ENCODE results near the gene USP1. TPM values are rescaled to one million over a fixed set of nuclear protein-coding genes. Genes with fewer than 3 reads are reported as not detected.

USP1 gene
- total RNA-seq, 1 donor from 2014 or later = 77.4 TPM

DNA sequence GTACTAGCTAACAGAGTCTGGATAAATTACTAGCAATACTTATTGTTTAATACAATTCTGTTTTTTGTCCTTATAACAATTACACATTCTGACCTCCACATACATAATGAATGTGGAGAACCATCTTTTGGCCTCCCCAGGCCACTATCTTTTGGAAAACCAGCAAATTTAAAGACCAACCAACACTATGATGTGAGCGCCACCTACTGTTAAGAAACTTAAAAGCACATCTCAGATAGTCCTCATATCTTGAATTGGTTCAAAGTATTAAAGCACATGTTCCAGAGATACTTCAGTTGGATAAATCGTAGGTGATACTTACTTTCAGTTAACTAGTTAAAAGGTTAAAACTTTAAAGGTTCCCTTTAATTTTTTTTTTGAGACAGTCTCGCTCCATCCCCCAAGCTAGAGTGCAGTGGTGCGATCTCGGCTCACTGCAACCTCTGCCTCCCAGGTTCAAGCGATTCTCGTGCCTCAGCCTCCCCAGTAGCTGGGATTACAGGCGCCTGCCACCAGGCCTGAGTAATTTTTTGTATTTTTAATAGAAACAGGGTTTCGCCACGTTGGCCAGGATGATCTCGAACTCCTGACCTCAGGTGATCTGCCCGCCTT lies 29.3 kb upstream of the USP1 start:
- Mint-ChIP-seq H3K36me3 (ENCODE audit: low read depth) (no peaks in the 10 kb centered on the region), H3K27ac (no peak overlapping the region), H3K27me3 (peaks cover 7% of the 10 kb centered on the region), H3K4me3 (no peak overlapping the region), H3K4me1 (no peaks in the 10 kb centered on the region), H3K9me3 (no peaks in the 10 kb centered on the region)
- intact Hi-C loops (cut with micrococcal nuclease) = loop anchor here (1.0 to 10.0 kb wide), 3 partner anchors 232 to 337 kb away; no protein-coding TSS in a partner anchor
- peak; percentile 73 for DNase-seq

- Mint-ChIP-seq H3K4me1 (no peaks in the 10 kb centered on the region), H3K4me3 (no peak overlapping the region), H3K27me3 (peaks cover 16% of the 10 kb centered on the region), H3K36me3 (ENCODE audit: low read depth) (no peaks in the 10 kb centered on the region), H3K9me3 (no peaks in the 10 kb centered on the region), H3K27ac (no peak overlapping the region)
- intact Hi-C loops (cut with micrococcal nuclease) = no loop called here
- DNase-seq = no peak
Observed at GRCh38 chr1:62415687-62416086, 21.2 kb upstream of the USP1 start.

DNA sequence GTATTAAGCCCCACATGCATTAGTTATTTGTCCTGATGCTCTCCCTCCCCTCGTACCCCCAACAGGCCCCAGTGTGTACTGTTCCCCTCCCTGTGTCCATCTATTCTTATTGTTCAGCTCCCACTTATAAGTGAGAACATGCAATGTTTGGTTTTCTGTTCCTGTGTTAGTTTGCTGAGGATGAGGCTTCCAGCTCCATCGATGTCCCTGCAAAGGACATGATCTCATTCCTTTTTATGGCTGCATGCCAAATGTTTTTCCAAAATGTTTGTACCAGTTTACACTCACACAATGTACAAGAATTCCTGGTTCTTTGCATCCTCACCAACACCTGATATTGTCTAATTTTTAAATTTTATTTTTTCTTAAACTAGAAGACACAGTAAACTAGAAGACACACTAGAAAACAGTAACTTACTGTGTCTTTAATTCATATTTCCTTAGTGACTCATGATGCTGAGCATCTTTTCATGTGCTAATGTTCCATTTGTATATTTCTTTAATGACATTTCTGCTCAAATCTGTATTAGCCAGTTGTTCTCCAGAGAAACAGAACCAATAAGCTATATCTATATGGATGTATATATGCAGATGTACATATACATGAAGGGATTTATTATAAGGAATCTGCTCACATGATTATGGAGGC lies 19.4 kb upstream of the USP1 start:
- H3K27me3 Mint-ChIP-seq = peaks cover 16% of the 10 kb centered on the region
- H3K4me3 Mint-ChIP-seq = no peak overlapping the region
- no peak for DNase-seq
- intact Hi-C loops (cut with micrococcal nuclease) = no loop called here
- no peaks in the 10 kb centered on the region for H3K4me1 Mint-ChIP-seq
- H3K27ac Mint-ChIP-seq = no peak overlapping the region
- H3K36me3 Mint-ChIP-seq (ENCODE audit: low read depth) = no peaks in the 10 kb centered on the region
- no peaks in the 10 kb centered on the region for H3K9me3 Mint-ChIP-seq

- H3K4me1 Mint-ChIP-seq = no peaks in the 10 kb centered on the region
- H3K27ac Mint-ChIP-seq = no peak overlapping the region
- DNase-seq = no peak
- no peaks in the 10 kb centered on the region for H3K36me3 Mint-ChIP-seq (ENCODE audit: low read depth)
- no peaks in the 10 kb centered on the region for H3K9me3 Mint-ChIP-seq
- H3K4me3 Mint-ChIP-seq = no peak overlapping the region
- H3K27me3 Mint-ChIP-seq = peaks cover 16% of the 10 kb centered on the region
- intact Hi-C loops (cut with micrococcal nuclease) = no loop called here
Observed at GRCh38 chr1:62420214-62420613, 16.6 kb upstream of the USP1 start.

DNA sequence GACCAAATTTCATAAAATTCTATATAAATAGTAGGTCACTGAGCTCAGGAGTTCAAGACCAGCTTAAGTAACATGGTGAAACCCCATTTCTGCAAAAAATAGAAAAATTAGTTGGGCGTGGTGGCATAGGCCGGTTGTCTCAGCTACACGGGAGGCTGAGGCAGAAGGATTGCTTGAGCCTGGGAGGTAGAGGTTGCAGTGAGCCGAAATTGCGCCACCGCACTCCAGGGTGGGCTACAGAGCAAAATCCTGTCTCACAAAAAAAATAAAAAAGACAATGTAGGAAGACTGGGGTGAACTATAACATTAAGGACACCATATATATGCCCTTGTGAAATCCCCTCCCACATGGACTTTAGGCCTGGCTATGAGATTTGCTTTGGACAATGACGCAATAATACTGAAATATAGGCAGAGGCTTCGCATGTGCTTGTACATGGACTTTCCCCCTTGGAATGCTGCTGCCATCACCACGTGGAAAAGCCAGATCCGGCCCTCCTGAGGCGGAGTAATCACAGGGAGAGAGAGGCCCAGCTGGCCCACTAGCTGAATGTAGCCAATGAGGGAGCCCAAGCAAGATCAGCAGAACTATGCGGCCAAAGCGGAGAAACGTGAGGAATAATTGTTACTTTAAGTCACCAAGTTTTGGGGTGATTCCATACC lies 13.1 kb upstream of the USP1 start:
- DNase-seq = no peak
- Mint-ChIP-seq H3K4me3 (no peak overlapping the region), H3K36me3 (ENCODE audit: low read depth) (no peaks in the 10 kb centered on the region), H3K27me3 (peaks cover 6% of the 10 kb centered on the region), H3K9me3 (no peaks in the 10 kb centered on the region), H3K27ac (no peak overlapping the region), H3K4me1 (no peaks in the 10 kb centered on the region)
- intact Hi-C loops (cut with micrococcal nuclease) = no loop called here

DNA sequence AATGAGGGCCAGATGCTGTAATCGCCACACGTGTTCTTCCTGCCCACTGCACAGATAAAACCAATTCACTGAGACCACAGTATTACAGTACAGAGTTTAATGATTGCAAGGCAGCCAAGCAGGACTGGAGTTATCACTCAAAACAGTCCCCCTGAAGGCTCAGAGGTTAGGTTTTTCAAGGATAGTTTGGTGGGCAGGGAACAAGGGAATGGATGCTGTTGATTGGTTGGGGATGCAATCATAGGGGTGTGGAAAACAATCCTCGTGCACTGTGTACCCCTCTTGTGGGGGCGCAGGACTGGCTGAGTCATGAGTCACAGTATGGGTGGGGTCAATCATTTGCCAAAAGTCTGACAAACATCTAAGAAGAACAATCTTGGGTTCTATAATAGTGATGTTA lies 12.4 kb upstream of the USP1 start:
- Mint-ChIP-seq H3K27ac (no peak overlapping the region), H3K9me3 (no peaks in the 10 kb centered on the region), H3K4me3 (no peak overlapping the region), H3K36me3 (ENCODE audit: low read depth) (no peaks in the 10 kb centered on the region), H3K27me3 (peaks cover 5% of the 10 kb centered on the region), H3K4me1 (no peaks in the 10 kb centered on the region)
- DNase-seq = no peak
- intact Hi-C loops (cut with micrococcal nuclease) = no loop called here

GRCh38 chr1:62425041-62425440 lies 11.8 kb upstream of the USP1 start:
- DNase-seq = no peak
- Mint-ChIP-seq H3K27ac (no peak overlapping the region), H3K27me3 (peaks cover 3% of the 10 kb centered on the region), H3K4me3 (no peak overlapping the region), H3K9me3 (no peaks in the 10 kb centered on the region), H3K4me1 (no peaks in the 10 kb centered on the region), H3K36me3 (ENCODE audit: low read depth) (no peaks in the 10 kb centered on the region)
- intact Hi-C loops (cut with micrococcal nuclease) = no loop called here

GRCh38 chr1:62426237-62426636 lies 10.6 kb upstream of the USP1 start:
- H3K9me3 Mint-ChIP-seq = no peaks in the 10 kb centered on the region
- intact Hi-C loops (cut with micrococcal nuclease) = no loop called here
- H3K27ac Mint-ChIP-seq = no peak overlapping the region
- peaks cover 2% of the 10 kb centered on the region for H3K27me3 Mint-ChIP-seq
- no peaks in the 10 kb centered on the region for H3K4me1 Mint-ChIP-seq
- no peaks in the 10 kb centered on the region for H3K36me3 Mint-ChIP-seq (ENCODE audit: low read depth)
- DNase-seq = no peak
- H3K4me3 Mint-ChIP-seq = no peak overlapping the region

GRCh38 chr1:62426794-62427193 lies 10.1 kb upstream of the USP1 start:
- Mint-ChIP-seq H3K4me1 (no peaks in the 10 kb centered on the region), H3K9me3 (no peaks in the 10 kb centered on the region), H3K27me3 (peaks cover 4% of the 10 kb centered on the region), H3K4me3 (no peak overlapping the region), H3K27ac (no peak overlapping the region), H3K36me3 (ENCODE audit: low read depth) (no peaks in the 10 kb centered on the region)
- DNase-seq = no peak
- intact Hi-C loops (cut with micrococcal nuclease) = no loop called here

GRCh38 chr1:62428351-62428750 lies 8.5 kb upstream of the USP1 start:
- no peaks in the 10 kb centered on the region for H3K4me1 Mint-ChIP-seq
- no peak overlapping the region for H3K4me3 Mint-ChIP-seq
- no peak for DNase-seq
- no peaks in the 10 kb centered on the region for H3K9me3 Mint-ChIP-seq
- H3K27ac Mint-ChIP-seq = no peak overlapping the region
- H3K36me3 Mint-ChIP-seq (ENCODE audit: low read depth) = no peaks in the 10 kb centered on the region
- peaks cover 4% of the 10 kb centered on the region for H3K27me3 Mint-ChIP-seq
- intact Hi-C loops (cut with micrococcal nuclease) = no loop called here

GRCh38 chr1:62429581-62429980 lies 7.3 kb upstream of the USP1 start:
- H3K9me3 Mint-ChIP-seq = no peaks in the 10 kb centered on the region
- no peaks in the 10 kb centered on the region for H3K36me3 Mint-ChIP-seq (ENCODE audit: low read depth)
- no peak for DNase-seq
- peaks cover 4% of the 10 kb centered on the region for H3K27me3 Mint-ChIP-seq
- intact Hi-C loops (cut with micrococcal nuclease) = no loop called here
- no peak overlapping the region for H3K4me3 Mint-ChIP-seq
- no peak overlapping the region for H3K27ac Mint-ChIP-seq
- H3K4me1 Mint-ChIP-seq = no peaks in the 10 kb centered on the region

GRCh38 chr1:62433861-62434617 lies 2.8 kb upstream of the USP1 start:
- Mint-ChIP-seq H3K9me3 (no peaks in the 10 kb centered on the region), H3K27me3 (peaks cover 4% of the 10 kb centered on the region), H3K4me1 (peaks cover 9% of the 10 kb centered on the region), H3K4me3 (no peak overlapping the region), H3K36me3 (ENCODE audit: low read depth) (peaks cover 7% of the 10 kb centered on the region), H3K27ac (no peak overlapping the region)
- intact Hi-C loops (cut with micrococcal nuclease) = loop anchor here (10.0 kb wide), 2 partner anchors 931 to 1359 kb away; partner anchors contain the start of gene ALG6
- no peak for DNase-seq

GRCh38 chr1:62434618-62435001 lies 2.2 kb upstream of the USP1 start:
- Mint-ChIP-seq H3K9me3 (no peaks in the 10 kb centered on the region), H3K36me3 (ENCODE audit: low read depth) (peaks cover 7% of the 10 kb centered on the region), H3K27ac (no peak overlapping the region), H3K4me3 (peak overlapping the region; percentile 24), H3K27me3 (peaks cover 4% of the 10 kb centered on the region), H3K4me1 (peaks cover 9% of the 10 kb centered on the region)
- intact Hi-C loops (cut with micrococcal nuclease) = loop anchor here (5.0 to 10.0 kb wide), 4 partner anchors 692 to 1360 kb away; partner anchors contain the start of genes ALG6, PATJ and TM2D1
- DNase-seq = no peak

Data from activated CD4-positive, alpha-beta T cell treated with anti-CD3 and anti-CD28 coated beads, Interleukin-2, amount 10 ng/mL, durations not matched to agents 24 days and 14 days (primary cell).